Measurements from ENCODE around the gene SOX1. TPM values are rescaled to one million over a fixed set of nuclear protein-coding genes. Genes with fewer than 3 reads are reported as not detected.

Gene SOX1
- total and polyA plus RNA-seq, 2 experiments from 2014 or later: 0.11 TPM; not detected in 1

DNA sequence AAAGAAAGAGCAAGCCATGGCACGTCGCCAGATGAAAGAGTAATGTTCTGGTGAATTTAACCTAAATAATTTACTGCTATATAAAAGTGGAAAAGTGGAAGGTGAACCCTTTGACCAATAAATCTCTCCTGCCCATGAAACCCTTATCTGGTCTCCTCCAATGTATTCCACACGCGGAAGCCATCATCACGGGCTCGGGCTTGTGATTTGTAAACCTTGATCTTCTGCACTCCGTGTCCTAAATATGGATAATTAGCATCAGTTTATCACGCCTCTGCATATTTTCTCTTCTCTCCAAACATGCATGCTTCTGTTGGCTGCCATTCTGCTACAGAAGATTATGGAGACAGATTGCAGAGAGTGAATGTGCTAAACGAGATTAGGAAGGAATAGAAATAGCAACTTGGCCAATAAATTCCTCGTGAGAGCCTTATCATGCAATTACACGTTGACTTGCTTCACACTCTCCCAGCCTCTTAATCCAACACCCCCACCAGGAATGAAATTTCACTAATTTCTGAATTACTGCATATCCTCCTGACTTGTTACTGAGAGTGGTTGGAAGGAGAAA is 34.5 kb downstream of the SOX1 start:
- no peaks in the 10 kb centered on the region for H3K9me2 ChIP-seq (replicated peaks; ENCODE audit: insufficient read depth)
- DNase-seq (ENCODE audit: low spot score): no peak
- no peaks in the 10 kb centered on the region for H4K20me1 ChIP-seq (ENCODE audit: insufficient read depth, poor library complexity, severe bottlenecking)
- H3K4me3 ChIP-seq: no peak overlapping the region
- no peak overlapping the region for H3K4me2 ChIP-seq
- WGBS (ENCODE audit: low lambda C conversion rate, missing lambda C conversion rate): 63% methylated on average over 11 of the region's 11 CpGs
- H3K27ac ChIP-seq: no peak overlapping the region
- no peaks in the 10 kb centered on the region for H3K9me3 ChIP-seq (ENCODE audit: low read depth)
- no peaks in the 10 kb centered on the region for H3K79me2 ChIP-seq
- no peak overlapping the region for H2AFZ ChIP-seq
- peaks cover 95% of the 10 kb centered on the region for H3K27me3 ChIP-seq
- no peaks in the 10 kb centered on the region for H3K36me3 ChIP-seq (replicated peaks; ENCODE audit: insufficient read depth, low read depth)
- peaks cover 6% of the 10 kb centered on the region for H3K4me1 ChIP-seq (ENCODE audit: insufficient read depth)
- TF ChIP-seq EZH2 (IDR thresholded peaks at IDR 0.05; ENCODE audit: borderline replicate concordance) (no peak), EZH2phosphoT487 (IDR thresholded peaks at IDR 0.05; ENCODE audit: low read depth, severe bottlenecking, unreplicated experiment) (no peak)
- TF ChIP-seq, protein P1, sequence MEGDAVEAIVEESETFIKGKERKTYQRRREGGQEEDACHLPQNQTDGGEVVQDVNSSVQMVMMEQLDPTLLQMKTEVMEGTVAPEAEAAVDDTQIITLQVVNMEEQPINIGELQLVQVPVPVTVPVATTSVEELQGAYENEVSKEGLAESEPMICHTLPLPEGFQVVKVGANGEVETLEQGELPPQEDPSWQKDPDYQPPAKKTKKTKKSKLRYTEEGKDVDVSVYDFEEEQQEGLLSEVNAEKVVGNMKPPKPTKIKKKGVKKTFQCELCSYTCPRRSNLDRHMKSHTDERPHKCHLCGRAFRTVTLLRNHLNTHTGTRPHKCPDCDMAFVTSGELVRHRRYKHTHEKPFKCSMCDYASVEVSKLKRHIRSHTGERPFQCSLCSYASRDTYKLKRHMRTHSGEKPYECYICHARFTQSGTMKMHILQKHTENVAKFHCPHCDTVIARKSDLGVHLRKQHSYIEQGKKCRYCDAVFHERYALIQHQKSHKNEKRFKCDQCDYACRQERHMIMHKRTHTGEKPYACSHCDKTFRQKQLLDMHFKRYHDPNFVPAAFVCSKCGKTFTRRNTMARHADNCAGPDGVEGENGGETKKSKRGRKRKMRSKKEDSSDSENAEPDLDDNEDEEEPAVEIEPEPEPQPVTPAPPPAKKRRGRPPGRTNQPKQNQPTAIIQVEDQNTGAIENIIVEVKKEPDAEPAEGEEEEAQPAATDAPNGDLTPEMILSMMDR (IDR thresholded peaks at IDR 0.05; ENCODE audit: poor library complexity): no peak

DNA sequence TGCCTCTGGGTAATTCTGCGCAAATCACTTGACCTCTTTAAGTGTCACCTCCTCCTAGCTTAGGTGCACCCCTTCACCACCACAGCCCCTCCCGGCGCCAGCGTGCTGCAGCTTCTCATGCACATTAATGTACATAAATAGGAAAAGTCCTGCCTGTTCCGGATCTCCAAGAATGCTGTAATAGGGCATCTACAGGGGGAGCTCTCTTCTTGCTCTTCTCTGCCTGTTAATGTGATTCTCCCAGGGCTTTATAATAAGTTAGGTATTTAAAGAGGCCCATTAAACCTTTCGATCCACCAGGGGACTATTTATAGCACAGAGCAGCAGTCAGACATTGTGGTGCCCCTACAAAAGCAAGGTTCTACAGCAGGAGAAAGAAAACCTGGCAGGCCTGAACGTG is 35.3 kb downstream of the SOX1 start:
- H4K20me1 ChIP-seq (ENCODE audit: insufficient read depth, poor library complexity, severe bottlenecking): no peaks in the 10 kb centered on the region
- TF ChIP-seq, protein P1 (IDR thresholded peaks at IDR 0.05; ENCODE audit: poor library complexity): peak; percentile 22
- no peak for TF ChIP-seq EZH2phosphoT487 (IDR thresholded peaks at IDR 0.05; ENCODE audit: low read depth, severe bottlenecking, unreplicated experiment)
- TF ChIP-seq EZH2 (IDR thresholded peaks at IDR 0.05; ENCODE audit: borderline replicate concordance): no peak
- H3K27me3 ChIP-seq: peaks cover 95% of the 10 kb centered on the region
- no peak overlapping the region for H3K4me2 ChIP-seq
- H3K4me3 ChIP-seq: no peak overlapping the region
- H3K79me2 ChIP-seq: no peaks in the 10 kb centered on the region
- WGBS (ENCODE audit: low lambda C conversion rate, missing lambda C conversion rate): 33% methylated on average over 7 of the region's 7 CpGs
- H3K9me3 ChIP-seq (ENCODE audit: low read depth): no peaks in the 10 kb centered on the region
- H3K27ac ChIP-seq: no peak overlapping the region
- H3K4me1 ChIP-seq (ENCODE audit: insufficient read depth): peaks cover 6% of the 10 kb centered on the region
- H3K36me3 ChIP-seq (replicated peaks; ENCODE audit: insufficient read depth, low read depth): no peaks in the 10 kb centered on the region
- no peak for DNase-seq (ENCODE audit: low spot score)
- H3K9me2 ChIP-seq (replicated peaks; ENCODE audit: insufficient read depth): no peaks in the 10 kb centered on the region
- no peak overlapping the region for H2AFZ ChIP-seq

DNA sequence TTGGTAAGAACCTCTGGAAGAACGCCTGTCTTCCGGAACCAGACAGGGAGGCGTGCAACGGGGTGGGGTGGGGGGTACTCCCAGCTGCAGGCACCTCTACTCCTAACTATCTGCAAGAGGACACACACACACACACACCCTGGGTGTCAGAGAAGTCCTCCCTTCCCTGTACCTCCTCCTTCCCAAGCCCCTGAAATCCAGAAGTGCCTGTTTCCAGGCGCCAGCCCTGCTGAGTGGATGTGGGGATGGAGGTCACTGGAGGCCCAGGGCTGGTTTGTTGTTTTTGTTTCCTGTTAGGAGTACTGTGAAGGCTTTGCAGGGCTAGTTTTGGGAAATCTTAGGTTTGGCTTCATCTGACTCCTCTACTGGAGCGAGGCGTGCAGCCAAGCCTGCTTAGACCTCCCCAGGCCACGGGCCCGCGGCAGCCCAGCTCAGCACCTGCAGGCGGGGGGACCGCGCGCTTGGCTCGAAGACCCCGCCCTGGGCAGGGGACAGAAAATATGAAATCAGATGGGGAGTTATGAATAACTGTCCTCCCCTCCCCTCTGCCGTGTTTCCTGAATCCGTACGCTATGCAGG is 36.4 kb downstream of the SOX1 start:
- Histone ChIP-seq H3K9me2 (replicated peaks; ENCODE audit: insufficient read depth) (no peaks in the 10 kb centered on the region), H3K4me3 (no peak overlapping the region), H3K4me2 (peak overlapping the region; percentile 59), H3K27ac (no peak overlapping the region), H4K20me1 (ENCODE audit: insufficient read depth, poor library complexity, severe bottlenecking) (no peaks in the 10 kb centered on the region), H3K27me3 (peaks cover 97% of the 10 kb centered on the region), H3K4me1 (ENCODE audit: insufficient read depth) (peaks cover 6% of the 10 kb centered on the region), H3K36me3 (replicated peaks; ENCODE audit: insufficient read depth, low read depth) (no peaks in the 10 kb centered on the region), H3K79me2 (no peaks in the 10 kb centered on the region), H3K9me3 (ENCODE audit: low read depth) (no peaks in the 10 kb centered on the region), H2AFZ (no peak overlapping the region)
- DNase-seq (ENCODE audit: low spot score): no peak
- 40% methylated on average over 19 of the region's 19 CpGs for WGBS (ENCODE audit: low lambda C conversion rate, missing lambda C conversion rate)
- no peak for TF ChIP-seq EZH2 (IDR thresholded peaks at IDR 0.05; ENCODE audit: borderline replicate concordance)
- TF ChIP-seq, protein P1 (IDR thresholded peaks at IDR 0.05; ENCODE audit: poor library complexity): no peak
- TF ChIP-seq EZH2phosphoT487 (IDR thresholded peaks at IDR 0.05; ENCODE audit: low read depth, severe bottlenecking, unreplicated experiment): no peak

Data from hepatocyte (in vitro differentiated cells).